ENCODE results near the gene SAFB2.

- TF ChIP-seq, protein P1, sequence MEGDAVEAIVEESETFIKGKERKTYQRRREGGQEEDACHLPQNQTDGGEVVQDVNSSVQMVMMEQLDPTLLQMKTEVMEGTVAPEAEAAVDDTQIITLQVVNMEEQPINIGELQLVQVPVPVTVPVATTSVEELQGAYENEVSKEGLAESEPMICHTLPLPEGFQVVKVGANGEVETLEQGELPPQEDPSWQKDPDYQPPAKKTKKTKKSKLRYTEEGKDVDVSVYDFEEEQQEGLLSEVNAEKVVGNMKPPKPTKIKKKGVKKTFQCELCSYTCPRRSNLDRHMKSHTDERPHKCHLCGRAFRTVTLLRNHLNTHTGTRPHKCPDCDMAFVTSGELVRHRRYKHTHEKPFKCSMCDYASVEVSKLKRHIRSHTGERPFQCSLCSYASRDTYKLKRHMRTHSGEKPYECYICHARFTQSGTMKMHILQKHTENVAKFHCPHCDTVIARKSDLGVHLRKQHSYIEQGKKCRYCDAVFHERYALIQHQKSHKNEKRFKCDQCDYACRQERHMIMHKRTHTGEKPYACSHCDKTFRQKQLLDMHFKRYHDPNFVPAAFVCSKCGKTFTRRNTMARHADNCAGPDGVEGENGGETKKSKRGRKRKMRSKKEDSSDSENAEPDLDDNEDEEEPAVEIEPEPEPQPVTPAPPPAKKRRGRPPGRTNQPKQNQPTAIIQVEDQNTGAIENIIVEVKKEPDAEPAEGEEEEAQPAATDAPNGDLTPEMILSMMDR (conservative IDR thresholded peaks at IDR 0.05), result no peak
- no peak for TF ChIP-seq ZFX (IDR thresholded peaks at IDR 0.05)
These were observed 31.1 kb downstream of the SAFB2 start for GRCh38 chr19:5591476-5591875.

All from C4-2B (cell line).